ENCODE data around the gene ZNF626.
"Not testable (repeated sequence)": the region's sequence is repeated elsewhere in the genome, so short reads cannot be mapped to it uniquely, and the experiment has no call there.

ZNF626 gene

DNA sequence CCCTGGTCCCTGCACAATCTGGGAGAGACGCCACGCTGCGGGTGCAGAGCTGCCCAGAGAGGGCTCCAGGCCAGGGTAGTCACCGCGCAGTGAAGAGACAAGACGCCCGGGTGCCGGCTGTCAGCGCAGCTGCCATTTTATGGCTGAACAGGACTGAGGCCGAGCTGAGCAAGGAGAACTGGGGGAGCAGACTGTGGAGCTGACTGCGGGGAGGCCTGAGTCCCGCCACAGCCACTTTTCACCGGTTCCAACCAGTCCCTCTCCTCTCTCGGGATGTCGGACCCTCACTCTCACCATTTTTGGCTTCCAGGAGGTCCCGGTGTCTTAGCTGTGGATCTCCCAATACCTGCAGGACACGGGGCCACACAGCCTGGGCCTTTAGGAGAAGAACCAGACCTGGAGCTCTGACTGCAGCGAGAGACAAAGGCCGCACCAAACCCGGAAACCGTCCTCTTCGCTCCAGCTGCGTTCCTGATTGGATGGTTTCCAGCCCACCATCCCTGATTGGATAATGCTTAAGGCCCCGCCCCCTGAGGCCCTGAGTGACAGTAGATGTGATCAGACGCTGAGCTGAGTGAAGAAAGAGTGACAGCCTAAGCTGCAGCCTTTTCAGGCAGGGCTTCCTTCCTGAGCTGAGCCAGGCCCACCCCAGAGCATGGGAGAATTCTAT lies at the start of gene ZNF626:
TSS of gene ZNF626 (minus strand) at position 422 of the 670 bp plus-strand sequence. CDS start at position 297, 125 bp downstream.
- peak within 1 kb of the TSS; percentile 48 for H3K27ac ChIP-seq
- no peak for TF ChIP-seq CTCF (conservative IDR thresholded peaks at IDR 0.05)

GRCh38 chr19:20669263-20669662 lies 7.9 kb upstream of the ZNF626 start:
- TF ChIP-seq CTCF (conservative IDR thresholded peaks at IDR 0.05): no peak

DNA sequence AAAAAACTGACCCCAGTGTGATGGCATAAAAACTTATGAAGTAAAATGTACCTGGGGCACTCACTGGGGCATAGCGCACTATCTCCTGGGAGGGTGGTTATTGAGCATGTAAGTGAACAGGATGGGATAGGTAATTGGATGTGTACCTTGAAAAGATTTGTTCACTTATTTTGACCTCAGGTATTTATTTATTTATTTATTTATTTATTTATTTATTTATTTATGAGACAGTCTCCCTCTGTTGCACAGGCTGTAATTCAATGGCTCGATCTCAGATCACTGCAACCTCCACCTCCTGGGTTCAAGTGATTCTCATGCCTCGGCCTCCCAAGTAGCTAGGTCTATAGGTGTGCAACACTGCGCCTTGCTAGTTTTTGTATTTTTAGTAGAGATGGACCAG lies 5.9 kb upstream of the ZNF626 start:
- no peak for TF ChIP-seq CTCF (conservative IDR thresholded peaks at IDR 0.05)
- H3K27ac ChIP-seq: no peak overlapping the region

More at GRCh38 chr19:20669263-20669662, 7.9 kb upstream of the ZNF626 start:
- H3K27ac ChIP-seq: no peak overlapping the region

DNA sequence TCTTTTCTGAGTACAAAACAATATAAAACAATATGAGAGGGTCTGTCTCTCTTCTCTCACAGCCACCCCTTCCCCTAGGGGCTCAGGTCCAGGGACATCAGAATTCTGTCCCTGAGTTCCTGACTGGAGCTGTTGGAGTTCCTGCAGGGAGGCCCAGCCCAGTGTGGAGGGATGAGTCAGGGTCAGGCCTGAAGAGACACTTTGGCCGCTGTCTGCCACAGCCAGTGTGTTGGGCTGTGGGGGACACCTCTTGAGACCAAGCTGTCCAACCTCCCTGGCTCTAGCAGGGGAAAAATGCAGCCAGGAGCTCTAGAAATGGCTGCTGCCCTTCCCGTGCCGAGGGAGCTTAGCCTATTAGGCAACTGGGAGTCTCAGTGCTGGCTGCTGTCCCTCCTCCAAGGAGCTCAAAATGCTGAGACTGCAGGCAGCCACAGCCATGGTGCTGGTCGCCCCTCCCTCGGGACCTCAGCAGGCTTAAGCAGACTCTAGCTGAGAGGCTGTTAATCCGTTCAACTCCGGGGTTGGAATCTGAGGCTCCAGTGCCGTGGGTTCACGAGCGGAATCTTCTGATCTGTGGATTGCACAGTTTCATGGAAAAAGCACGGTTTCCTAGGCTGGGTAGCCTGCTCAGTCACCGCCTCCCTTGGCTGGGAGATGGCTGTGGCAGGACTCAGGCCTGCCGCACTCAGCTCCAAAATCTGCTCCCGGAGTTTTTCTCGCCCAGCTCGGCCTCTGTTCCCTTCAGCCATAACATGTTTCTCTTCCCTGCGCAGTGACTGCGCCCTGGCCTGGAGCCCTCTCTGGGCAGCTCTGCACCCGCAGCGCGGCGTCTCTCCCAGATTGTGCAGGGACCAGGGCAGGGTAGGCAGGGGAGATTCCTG lies 3.8 kb upstream of the ZNF626 start:
- H3K27ac ChIP-seq: no peak overlapping the region
- TF ChIP-seq CTCF (conservative IDR thresholded peaks at IDR 0.05): no peak

GRCh38 chr19:20664475-20664874 lies 3.1 kb upstream of the ZNF626 start:
- H3K27ac ChIP-seq: not testable (repeated sequence)

DNA sequence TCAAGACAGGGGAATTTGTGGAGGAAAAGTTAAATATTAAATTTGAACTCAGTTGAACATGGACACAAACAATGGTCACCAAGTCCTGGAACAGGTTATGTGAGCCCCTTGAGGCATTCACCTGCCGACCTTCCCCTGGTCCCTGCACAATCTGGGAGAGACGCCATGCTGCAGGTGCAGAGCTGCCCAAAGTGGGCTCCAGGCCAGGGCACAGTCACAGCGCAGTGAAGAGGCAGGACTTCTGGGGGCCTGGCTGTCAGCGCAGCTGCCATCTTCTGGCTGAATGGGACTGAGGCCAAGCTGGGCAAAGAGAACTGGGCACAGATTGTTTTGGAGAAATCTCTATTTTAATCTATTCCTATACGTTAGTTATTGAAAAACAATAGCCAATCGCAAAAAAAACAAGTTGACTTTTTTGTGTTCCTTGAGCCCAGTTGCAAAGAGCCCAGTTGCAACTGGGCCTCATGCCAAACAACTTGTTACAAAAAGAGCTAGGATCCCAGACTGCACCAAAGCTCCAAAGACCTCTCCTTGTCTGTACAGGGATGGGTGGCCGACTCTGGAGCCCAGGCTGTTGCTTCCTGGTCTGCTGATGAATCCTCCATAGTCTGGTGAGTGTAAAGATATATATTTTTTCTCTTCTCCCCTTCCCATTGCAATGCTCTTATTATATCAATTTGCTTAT lies 1.2 kb upstream of the ZNF626 start:
- H3K27ac ChIP-seq: peak overlapping the region; percentile 34; the same call in 1 of the 2 replicates
- no peak for TF ChIP-seq CTCF (conservative IDR thresholded peaks at IDR 0.05)

- peak overlapping the region; percentile 48 for H3K27ac ChIP-seq
- TF ChIP-seq CTCF (conservative IDR thresholded peaks at IDR 0.05): no peak
These were observed 764 bp downstream of the ZNF626 start for GRCh38 chr19:20660473-20661140.

All from VCaP (cell line).